Measurements from ENCODE around the gene IL24. TPM values are rescaled to one million over a fixed set of nuclear protein-coding genes. Genes with fewer than 3 reads are reported as not detected.

The IL24 gene
- polyA plus RNA-seq, 1 experiment: 0.25 TPM

DNA sequence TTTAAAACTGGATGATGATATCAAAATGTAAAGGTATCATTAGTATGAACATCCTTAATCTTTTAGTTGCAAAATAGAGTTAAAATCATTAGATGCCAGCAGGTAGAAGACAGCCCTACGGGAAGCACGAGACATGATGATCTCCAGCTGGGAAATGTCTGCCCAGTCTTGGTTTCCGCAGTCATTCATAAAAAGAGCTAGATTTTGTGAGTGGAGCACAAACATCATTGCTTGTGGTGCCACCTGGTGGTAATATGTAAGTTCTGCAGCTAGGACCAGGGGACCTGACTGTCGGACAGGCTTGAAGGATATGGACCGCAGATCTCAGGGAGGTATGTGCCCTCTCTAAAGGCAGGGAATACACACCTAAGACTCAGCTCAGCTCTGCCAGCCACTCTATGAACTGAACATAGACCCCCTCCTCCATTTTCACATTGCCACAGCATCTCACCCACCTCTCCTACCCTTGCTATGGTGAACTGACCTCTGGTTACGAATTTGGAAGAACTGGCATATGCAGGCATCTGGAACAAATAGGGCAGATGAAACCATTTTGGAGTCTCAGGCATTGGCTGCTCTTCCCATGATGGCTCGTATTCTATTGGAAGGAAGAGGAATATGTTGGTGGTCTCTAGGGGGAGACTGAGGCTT lies 15.3 kb downstream of the IL24 start:
- CTCF ChIA-PET: interaction anchor here (0.5 to 8.7 kb wide), 70 partner anchors 9 to 587 kb away, joined by 3 to 127 read pairs (median 5); partner anchors contain the start of genes C1orf116, DYRK3, FCMR and IL19
- POLR2A ChIA-PET: no interaction called here
- TF ChIP-seq, protein P1, sequence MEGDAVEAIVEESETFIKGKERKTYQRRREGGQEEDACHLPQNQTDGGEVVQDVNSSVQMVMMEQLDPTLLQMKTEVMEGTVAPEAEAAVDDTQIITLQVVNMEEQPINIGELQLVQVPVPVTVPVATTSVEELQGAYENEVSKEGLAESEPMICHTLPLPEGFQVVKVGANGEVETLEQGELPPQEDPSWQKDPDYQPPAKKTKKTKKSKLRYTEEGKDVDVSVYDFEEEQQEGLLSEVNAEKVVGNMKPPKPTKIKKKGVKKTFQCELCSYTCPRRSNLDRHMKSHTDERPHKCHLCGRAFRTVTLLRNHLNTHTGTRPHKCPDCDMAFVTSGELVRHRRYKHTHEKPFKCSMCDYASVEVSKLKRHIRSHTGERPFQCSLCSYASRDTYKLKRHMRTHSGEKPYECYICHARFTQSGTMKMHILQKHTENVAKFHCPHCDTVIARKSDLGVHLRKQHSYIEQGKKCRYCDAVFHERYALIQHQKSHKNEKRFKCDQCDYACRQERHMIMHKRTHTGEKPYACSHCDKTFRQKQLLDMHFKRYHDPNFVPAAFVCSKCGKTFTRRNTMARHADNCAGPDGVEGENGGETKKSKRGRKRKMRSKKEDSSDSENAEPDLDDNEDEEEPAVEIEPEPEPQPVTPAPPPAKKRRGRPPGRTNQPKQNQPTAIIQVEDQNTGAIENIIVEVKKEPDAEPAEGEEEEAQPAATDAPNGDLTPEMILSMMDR (IDR thresholded peaks at IDR 0.05; ENCODE audit: insufficient read depth, low read depth, low read length): peak; percentile 78
- Histone ChIP-seq H3K4me3 (ENCODE audit: low read depth, low read length) (no peak overlapping the region), H3K27me3 (ENCODE audit: control insufficient read depth, insufficient read depth, low read length) (peaks cover 4% of the 10 kb centered on the region), H3K36me3 (ENCODE audit: control insufficient read depth, insufficient read depth, low read length) (no peaks in the 10 kb centered on the region)
- DNase-seq (ENCODE audit: low read depth): no peak

DNA sequence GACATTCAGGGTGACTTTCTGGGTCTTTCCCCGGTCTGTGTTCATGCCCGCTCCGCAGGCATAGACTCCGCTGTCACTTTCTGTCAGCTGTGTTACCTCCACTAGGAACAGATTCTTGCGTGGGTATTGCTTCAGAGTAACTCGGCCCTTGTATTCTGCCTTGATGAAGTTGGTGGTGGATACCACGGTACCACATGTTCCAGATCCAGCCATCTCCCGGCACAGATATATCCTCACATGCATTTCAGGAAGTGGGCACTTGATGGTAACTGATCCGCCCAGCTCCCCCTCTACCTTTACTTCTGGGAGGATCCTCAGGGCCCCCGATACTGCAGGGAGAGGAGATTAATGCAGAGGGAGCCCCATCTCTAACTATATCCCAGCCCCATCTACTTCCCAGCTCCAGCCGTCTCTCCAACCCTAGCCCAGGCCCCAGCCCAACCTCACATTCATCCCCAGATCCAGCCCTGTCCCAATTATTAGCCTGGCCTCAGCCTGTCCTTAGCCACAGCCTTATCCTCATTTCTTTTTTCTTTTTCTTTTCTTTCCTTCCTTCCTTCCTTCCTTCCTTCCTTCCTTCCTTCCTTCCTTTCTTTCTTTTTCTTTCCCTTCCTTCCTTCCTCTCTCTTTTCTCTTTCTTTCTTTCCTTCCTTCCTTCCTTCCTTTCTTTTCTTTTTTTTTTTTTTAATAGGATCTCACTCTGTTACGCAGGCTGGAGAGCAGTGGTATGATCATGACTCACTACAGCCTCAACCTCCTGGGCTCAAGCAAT lies 16.7 kb downstream of the IL24 start:
- Histone ChIP-seq H3K4me3 (ENCODE audit: low read depth, low read length) (no peak overlapping the region), H3K36me3 (ENCODE audit: control insufficient read depth, insufficient read depth, low read length) (no peaks in the 10 kb centered on the region), H3K27me3 (ENCODE audit: control insufficient read depth, insufficient read depth, low read length) (peaks cover 4% of the 10 kb centered on the region)
- TF ChIP-seq, protein P1 (IDR thresholded peaks at IDR 0.05; ENCODE audit: insufficient read depth, low read depth, low read length): no peak
- POLR2A ChIA-PET: no interaction called here
- no peak for DNase-seq (ENCODE audit: low read depth)
- CTCF ChIA-PET: interaction anchor here (0.6 to 8.7 kb wide), 8 partner anchors 11 to 279 kb away, joined by 3 to 127 read pairs (median 5); partner anchors contain the start of gene DYRK3

DNA sequence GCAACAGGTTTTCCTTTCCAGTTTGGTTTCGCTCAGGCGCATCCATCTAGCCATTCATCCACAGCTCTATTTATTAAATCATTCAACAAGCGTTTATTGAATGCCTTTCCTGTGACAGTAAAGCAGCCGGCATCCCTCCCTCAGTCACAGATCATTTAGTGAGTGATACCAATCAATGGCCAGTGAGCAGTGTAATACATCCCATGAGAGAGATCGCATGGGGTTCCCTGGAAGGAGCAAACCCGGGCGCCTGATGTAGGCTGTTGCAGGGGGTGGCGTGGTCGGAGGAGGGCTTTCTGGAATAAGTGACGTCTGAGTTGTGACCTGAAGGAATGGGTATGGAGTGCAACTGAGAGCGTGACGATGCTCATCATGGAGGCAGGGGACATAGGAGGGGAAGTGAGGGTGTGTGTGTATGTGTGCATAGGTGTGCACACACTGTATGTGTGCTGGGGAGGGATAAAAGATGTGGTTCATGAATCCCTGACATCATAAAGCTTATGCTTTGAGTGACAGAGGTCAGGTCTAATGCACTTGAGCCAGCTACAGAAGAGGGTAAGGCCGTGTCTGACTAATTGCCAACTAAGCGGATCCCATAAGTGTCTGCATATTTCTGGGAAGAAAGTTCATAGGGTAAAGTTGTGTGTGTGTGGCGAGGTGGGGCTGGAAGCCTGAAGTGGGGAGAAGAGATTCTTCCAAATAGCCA lies 17.9 kb downstream of the IL24 start:
- TF ChIP-seq, protein P1 (IDR thresholded peaks at IDR 0.05; ENCODE audit: insufficient read depth, low read depth, low read length): no peak
- POLR2A ChIA-PET: no interaction called here
- Histone ChIP-seq H3K27me3 (ENCODE audit: control insufficient read depth, insufficient read depth, low read length) (peaks cover 4% of the 10 kb centered on the region), H3K36me3 (ENCODE audit: control insufficient read depth, insufficient read depth, low read length) (no peaks in the 10 kb centered on the region), H3K4me3 (ENCODE audit: low read depth, low read length) (no peak overlapping the region)
- CTCF ChIA-PET: interaction anchor here (1.1 to 8.7 kb wide), 8 partner anchors 9 to 251 kb away, joined by 3 to 127 read pairs (median 4); no protein-coding TSS in a partner anchor
- DNase-seq (ENCODE audit: low read depth): no peak

DNA sequence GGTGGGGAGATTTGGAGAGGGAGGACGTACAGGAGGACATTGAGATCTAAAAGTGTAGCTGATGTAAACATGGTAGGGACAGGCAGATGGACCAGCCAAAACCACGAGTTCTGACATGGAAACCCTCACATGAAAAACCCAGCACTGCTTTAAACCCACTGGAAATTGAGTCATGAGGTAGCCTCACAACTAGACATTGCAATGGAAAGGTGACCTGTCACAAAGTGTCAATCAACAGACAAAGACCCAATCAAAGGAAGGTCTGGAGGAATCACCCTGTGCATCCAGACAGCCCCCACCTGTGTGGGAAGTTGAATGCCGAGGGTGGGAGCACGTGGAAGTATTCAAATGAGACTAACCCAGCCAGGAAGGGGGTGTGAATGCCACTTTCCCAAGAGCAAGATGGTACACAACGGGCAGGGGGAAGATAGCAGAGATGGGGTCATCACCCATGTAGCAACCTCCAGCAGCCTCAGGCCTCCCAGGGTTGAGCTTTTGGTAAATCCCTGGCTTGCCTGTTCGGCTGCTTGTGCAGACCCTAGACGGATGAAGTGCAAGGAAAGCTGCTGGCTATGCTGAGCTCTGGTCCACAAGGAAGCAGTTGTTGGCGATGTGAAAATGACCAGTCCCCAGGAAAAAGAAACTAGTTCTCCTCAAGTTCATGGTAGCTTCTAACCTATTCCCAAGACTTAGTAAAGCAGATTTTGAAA lies 18.9 kb downstream of the IL24 start:
- TF ChIP-seq, protein P1 (IDR thresholded peaks at IDR 0.05; ENCODE audit: insufficient read depth, low read depth, low read length): no peak
- DNase-seq (ENCODE audit: low read depth): no peak
- Histone ChIP-seq H3K4me3 (ENCODE audit: low read depth, low read length) (no peak overlapping the region), H3K27me3 (ENCODE audit: control insufficient read depth, insufficient read depth, low read length) (peaks cover 4% of the 10 kb centered on the region), H3K36me3 (ENCODE audit: control insufficient read depth, insufficient read depth, low read length) (no peaks in the 10 kb centered on the region)
- ChIA-PET CTCF (interaction anchor here (0.8 to 8.7 kb wide), 10 partner anchors 10 to 252 kb away, joined by 3 to 127 read pairs (median 4); no protein-coding TSS in a partner anchor), POLR2A (no interaction called here)

Measured in BJ (cell line).